M059J (cell line): ENCODE measurements around the gene DBNDD1. TPM values are rescaled to one million over a fixed set of nuclear protein-coding genes. Genes with fewer than 3 reads are reported as not detected.
"Not testable (repeated sequence)": the region's sequence is repeated elsewhere in the genome, so short reads cannot be mapped to it uniquely, and the experiment has no call there.

ENCODE experiments used
- DNase-seq: peaks from one replicate; pipeline ENCODE4 v3.0.0-alpha.2; 2012; ENCODE audit warnings: low read depth
- total RNA-seq: library from RNA; depleted of rRNA; stranded (reverse); fragments of >200 nt; shearing (Covaris generic); gene quantifications from 2 replicates; pipeline ENCODE4 v1.2.3, GENCODE V29; 2014; rRNA removed

DBNDD1 gene
- total RNA-seq = 10.9 and 18.7 TPM in 2 replicates

GRCh38 chr16:90018652-90019542, at the start of gene DBNDD1:
TSS of gene DBNDD1 (minus strand) at chr16:90019456. CDS start at chr16:90019341, 115 bp downstream.
- peak; percentile 22 for DNase-seq

GRCh38 chr16:90061437-90061836, 42.2 kb upstream of the DBNDD1 start:
- no peak for DNase-seq

GRCh38 chr16:90057738-90058173, 38.5 kb upstream of the DBNDD1 start:
- DNase-seq = peak; percentile 65

GRCh38 chr16:90056521-90056920, 37.3 kb upstream of the DBNDD1 start:
- DNase-seq = not testable (repeated sequence)

- DNase-seq = no peak
Observed at GRCh38 chr16:90055371-90055770, 36.1 kb upstream of the DBNDD1 start.

GRCh38 chr16:90054554-90054953, 35.3 kb upstream of the DBNDD1 start:
- DNase-seq = no peak

GRCh38 chr16:90053902-90054500, 34.7 kb upstream of the DBNDD1 start:
- no peak for DNase-seq

- no peak for DNase-seq
Observed at GRCh38 chr16:90050969-90051368, 31.7 kb upstream of the DBNDD1 start.

- DNase-seq = no peak
Observed at GRCh38 chr16:90048737-90049330, 29.6 kb upstream of the DBNDD1 start.

GRCh38 chr16:90048347-90048722, 29.1 kb upstream of the DBNDD1 start:
- no peak for DNase-seq

- DNase-seq = no peak
Observed at GRCh38 chr16:90047714-90048346, 28.6 kb upstream of the DBNDD1 start.

GRCh38 chr16:90046971-90047713, 27.9 kb upstream of the DBNDD1 start:
- peak; percentile 73 for DNase-seq

- DNase-seq = no peak
Observed at GRCh38 chr16:90046122-90046970, 27.1 kb upstream of the DBNDD1 start.

GRCh38 chr16:90044111-90044551, 24.9 kb upstream of the DBNDD1 start:
- peak; percentile 67 for DNase-seq

GRCh38 chr16:90043526-90043925, 24.3 kb upstream of the DBNDD1 start:
- DNase-seq = no peak

GRCh38 chr16:90042946-90043514, 23.8 kb upstream of the DBNDD1 start:
- DNase-seq = no peak

- DNase-seq = no peak
Observed at GRCh38 chr16:90041896-90042473, 22.7 kb upstream of the DBNDD1 start.

- DNase-seq = no peak
Observed at GRCh38 chr16:90040152-90041023, 21.1 kb upstream of the DBNDD1 start.

GRCh38 chr16:90037276-90037675, 18.0 kb upstream of the DBNDD1 start:
- DNase-seq = no peak
